GM12878 (cell line): ENCODE results near the gene PRR12. TPM values are rescaled to one million over a fixed set of nuclear protein-coding genes. Genes with fewer than 3 reads are reported as not detected.
A peak's percentile ranks its signal among the peaks of the same experiment; 100 is the strongest.

ENCODE experiments used
- ATF7 ChIP-seq: fragments of 450-650 bp; IDR thresholded peaks from 2 replicates; pipeline ENCODE4 v1.6.1; 2016; ENCODE audit warnings: low read depth, mild to moderate bottlenecking
- CHD2 ChIP-seq: IDR thresholded peaks from 2 replicates; pipeline ENCODE4 v1.6.1; 2011; ENCODE audit warnings: low read depth, low read length, improper control_type of control experiment, borderline replicate concordance
- CUX1 ChIP-seq: IDR thresholded peaks from 2 replicates; pipeline ENCODE4 v1.6.1; 2012; ENCODE audit warnings: improper control_type of control experiment, low read depth, low read length; ENCODE audit not compliant: insufficient replicate concordance
- HCFC1 ChIP-seq: fragments of 150-350 bp; IDR thresholded peaks from 2 replicates; pipeline ENCODE4 v1.6.1; 2014; ENCODE audit warnings: low read length
- KDM1A ChIP-seq: fragments of 200-600 bp; sonication (generic); IDR thresholded peaks from 2 replicates; pipeline ENCODE4 v1.6.1; 2016; ENCODE audit warnings: borderline replicate concordance
- NBN ChIP-seq: fragments of 450-650 bp; IDR thresholded peaks from 2 replicates; pipeline ENCODE4 v1.6.1; 2016
- NKRF ChIP-seq: fragments of 450-650 bp; conservative IDR thresholded peaks from 2 replicates; pipeline ENCODE4 v1.6.1; 2017; ENCODE audit warnings: mild to moderate bottlenecking, moderate library complexity
- NR2C1 ChIP-seq: fragments of 450-650 bp; IDR thresholded peaks from 2 replicates; pipeline ENCODE4 v1.6.1; 2017; ENCODE audit warnings: antibody characterized with exemption, mild to moderate bottlenecking, moderate library complexity
- NR2F1 ChIP-seq: fragments of 450-650 bp; conservative IDR thresholded peaks from 2 replicates; pipeline ENCODE4 v1.6.1; 2017; ENCODE audit warnings: mild to moderate bottlenecking
- SMARCA5 ChIP-seq: fragments of 450-650 bp; IDR thresholded peaks from 2 replicates; pipeline ENCODE4 v1.6.1; 2017; ENCODE audit warnings: mild to moderate bottlenecking
- polyA plus RNA-seq, 11 experiments: library from polyadenylated mRNA; depleted of rRNA in 4 of 11; unstranded in 6 of 11; stranded (reverse) in 5 of 11; fragments of >200 nt; fragmentation: Nextera tagmentation in 4 of 11; fragmentation: Illumina TruSeq in 1 of 11; extraction: Ambion mirVana in 4 of 11; extraction: Trizol in 1 of 11; gene quantifications; 1 replicate in 1 of 11; 2 replicates in 10 of 11; pipeline versions ENCODE4 v1.2.1 to v1.2.3, GENCODE V29; 2011 to 2016; ENCODE audit warnings: inconsistent platforms in 2 of 11, missing spikeins in 2 of 11, low read depth in 1 of 11
- total RNA-seq, 4 experiments: library from RNA; depleted of rRNA in 3 of 4; stranded (reverse); fragments of >200 nt in 3 of 4; fragmentation: Illumina TruSeq in 1 of 4; extraction: Trizol in 1 of 4; gene quantifications; 2 replicates each; pipeline versions ENCODE4 v1.2.1 to v1.2.3, GENCODE V29; 2013 to 2021
- TF ChIP-seq, protein P1 (sequence below): IDR thresholded peaks from 2 replicates; pipeline ENCODE4 v1.6.1; 2012; ENCODE audit warnings: low read depth, low read length, improper control_type of control experiment
- TF ChIP-seq, protein P2 (sequence below): fragments of 450-650 bp; IDR thresholded peaks from 2 replicates; pipeline ENCODE4 v1.6.1; 2017; ENCODE audit warnings: mild to moderate bottlenecking, moderate library complexity

PRR12 gene
- total and polyA plus RNA-seq, 10 of the 15 experiments (the other 5 are each of a cell fraction or from before 2014, with no cell fraction given) = 0.02 to 25.3 (median 1.6) TPM

DNA sequence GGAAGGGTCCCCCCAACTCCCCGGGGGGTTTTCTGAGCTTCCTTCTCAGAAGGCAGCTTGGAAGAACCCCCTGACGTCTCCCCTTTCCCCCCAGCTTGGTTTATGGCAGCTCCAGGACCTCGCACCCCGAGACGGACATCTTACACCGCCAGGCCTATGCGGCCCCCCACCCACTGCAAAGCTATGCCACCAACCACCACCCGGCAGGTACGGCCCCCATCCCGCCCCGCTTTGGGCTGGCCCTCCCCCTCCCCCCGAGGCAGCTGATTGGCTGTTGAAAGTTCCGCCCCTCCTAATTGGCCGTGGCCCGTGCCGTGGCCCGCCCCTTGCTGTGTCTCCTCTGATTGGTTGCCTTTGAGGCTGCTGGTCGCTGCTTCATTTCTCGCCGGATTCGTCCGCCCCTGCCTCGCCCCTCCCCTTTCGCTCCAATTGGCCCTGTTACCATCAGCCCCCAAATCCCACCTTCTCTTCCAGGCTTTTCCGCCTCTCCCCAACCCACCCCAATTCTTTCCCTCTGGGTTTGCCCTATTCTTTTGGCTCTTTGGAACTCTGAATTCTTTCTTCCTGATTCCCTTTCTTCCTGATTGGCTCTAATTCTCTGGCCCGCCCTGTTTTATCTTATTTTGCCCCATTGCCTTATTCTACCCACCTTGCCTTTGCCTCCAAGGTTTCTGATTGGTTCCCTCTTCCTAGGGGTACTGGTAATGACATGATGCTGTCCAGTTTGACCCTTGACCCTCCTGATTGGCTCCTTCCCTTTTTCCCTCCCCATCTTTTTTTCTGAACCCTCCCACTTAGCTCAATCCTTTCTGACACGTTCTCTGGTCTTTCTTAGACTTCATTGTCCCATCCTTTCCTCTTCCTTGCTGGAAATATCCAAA is 2.5 kb downstream of the PRR12 start (continued):
- TF ChIP-seq CUX1 (no peak), NR2F1 (peak; percentile 44; the same call in 1 of the 2 replicates), ATF7 (peak; percentile 42; the same call in 1 of the 2 replicates), KDM1A (no peak), HCFC1 (0 out of 2 replicates have a peak, but pooled peaks have one; percentile 8), NBN (peak; percentile 71), CHD2 (peak; percentile 92), SMARCA5 (no peak), NKRF (no peak), NR2C1 (peak; percentile 56)
- TF ChIP-seq, protein P1, sequence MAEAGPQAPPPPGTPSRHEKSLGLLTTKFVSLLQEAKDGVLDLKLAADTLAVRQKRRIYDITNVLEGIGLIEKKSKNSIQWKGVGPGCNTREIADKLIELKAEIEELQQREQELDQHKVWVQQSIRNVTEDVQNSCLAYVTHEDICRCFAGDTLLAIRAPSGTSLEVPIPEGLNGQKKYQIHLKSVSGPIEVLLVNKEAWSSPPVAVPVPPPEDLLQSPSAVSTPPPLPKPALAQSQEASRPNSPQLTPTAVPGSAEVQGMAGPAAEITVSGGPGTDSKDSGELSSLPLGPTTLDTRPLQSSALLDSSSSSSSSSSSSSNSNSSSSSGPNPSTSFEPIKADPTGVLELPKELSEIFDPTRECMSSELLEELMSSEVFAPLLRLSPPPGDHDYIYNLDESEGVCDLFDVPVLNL = no peak
- TF ChIP-seq, protein P2, sequence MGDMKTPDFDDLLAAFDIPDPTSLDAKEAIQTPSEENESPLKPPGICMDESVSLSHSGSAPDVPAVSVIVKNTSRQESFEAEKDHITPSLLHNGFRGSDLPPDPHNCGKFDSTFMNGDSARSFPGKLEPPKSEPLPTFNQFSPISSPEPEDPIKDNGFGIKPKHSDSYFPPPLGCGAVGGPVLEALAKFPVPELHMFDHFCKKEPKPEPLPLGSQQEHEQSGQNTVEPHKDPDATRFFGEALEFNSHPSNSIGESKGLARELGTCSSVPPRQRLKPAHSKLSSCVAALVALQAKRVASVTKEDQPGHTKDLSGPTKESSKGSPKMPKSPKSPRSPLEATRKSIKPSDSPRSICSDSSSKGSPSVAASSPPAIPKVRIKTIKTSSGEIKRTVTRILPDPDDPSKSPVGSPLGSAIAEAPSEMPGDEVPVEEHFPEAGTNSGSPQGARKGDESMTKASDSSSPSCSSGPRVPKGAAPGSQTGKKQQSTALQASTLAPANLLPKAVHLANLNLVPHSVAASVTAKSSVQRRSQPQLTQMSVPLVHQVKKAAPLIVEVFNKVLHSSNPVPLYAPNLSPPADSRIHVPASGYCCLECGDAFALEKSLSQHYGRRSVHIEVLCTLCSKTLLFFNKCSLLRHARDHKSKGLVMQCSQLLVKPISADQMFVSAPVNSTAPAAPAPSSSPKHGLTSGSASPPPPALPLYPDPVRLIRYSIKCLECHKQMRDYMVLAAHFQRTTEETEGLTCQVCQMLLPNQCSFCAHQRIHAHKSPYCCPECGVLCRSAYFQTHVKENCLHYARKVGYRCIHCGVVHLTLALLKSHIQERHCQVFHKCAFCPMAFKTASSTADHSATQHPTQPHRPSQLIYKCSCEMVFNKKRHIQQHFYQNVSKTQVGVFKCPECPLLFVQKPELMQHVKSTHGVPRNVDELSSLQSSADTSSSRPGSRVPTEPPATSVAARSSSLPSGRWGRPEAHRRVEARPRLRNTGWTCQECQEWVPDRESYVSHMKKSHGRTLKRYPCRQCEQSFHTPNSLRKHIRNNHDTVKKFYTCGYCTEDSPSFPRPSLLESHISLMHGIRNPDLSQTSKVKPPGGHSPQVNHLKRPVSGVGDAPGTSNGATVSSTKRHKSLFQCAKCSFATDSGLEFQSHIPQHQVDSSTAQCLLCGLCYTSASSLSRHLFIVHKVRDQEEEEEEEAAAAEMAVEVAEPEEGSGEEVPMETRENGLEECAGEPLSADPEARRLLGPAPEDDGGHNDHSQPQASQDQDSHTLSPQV = no peak
